Endothelial cell of umbilical vein (primary cell): ENCODE results near the gene APOBEC4. TPM values are rescaled to one million over a fixed set of nuclear protein-coding genes. Genes with fewer than 3 reads are reported as not detected.

Experiments used
- BruUV-seq: library from RNA; stranded (reverse); fragments of 400-500 nt; replicated peaks from 2 replicates; lab custom pipeline; 2021; lab: Mats Ljungman, UMichigan
- CTCF ChIA-PET: fragments of 300-600, 350-600 bp; sonication (Branson Sonifier 250); formaldehyde crosslinking; loops from one replicate; lab custom pipeline; 2021; ENCODE audit warnings: antibody characterized with exemption, inconsistent platforms; lab: Charles Lee
- POLR2A ChIA-PET: fragments of 300-600, 350-600 bp; sonication (Branson Sonifier 250); formaldehyde crosslinking; loops from one replicate; lab custom pipeline; 2021; ENCODE audit warnings: antibody characterized with exemption, inconsistent platforms; lab: Charles Lee
- DNase-seq: peaks from one replicate; pipeline ENCODE4 v3.0.0-alpha.2; 2011; ENCODE audit warnings: low read depth, low spot score
- FAIRE-seq: peaks from 2 replicates; lab custom pipeline; 2011; peaks lifted over from hg19 to GRCh38; lab: Jason Lieb, UNC
- H2AFZ ChIP-seq: 2 replicates; pipeline ENCODE4 v1.6.0; 2012; ENCODE audit warnings: low read depth, low read length, control low read depth, inconsistent platforms
- H3K27ac ChIP-seq: 2 replicates; pipeline ENCODE4 v1.5.1; 2011; ENCODE audit warnings: low read depth, mild to moderate bottlenecking, control low read depth, low read length, moderate library complexity; ENCODE audit not compliant: insufficient read depth
- H3K27me3 ChIP-seq, 2 experiments: 2 replicates each; pipeline versions ENCODE4 v1.6.0 to v1.6.1; 2011; ENCODE audit warnings: low read length in 2 of 2, mixed read lengths in 1 of 2; ENCODE audit not compliant: control insufficient read depth in 2 of 2, insufficient read depth in 2 of 2
- H3K36me3 ChIP-seq, 2 experiments: 2 replicates in 1 of 2; 3 replicates in 1 of 2; pipeline ENCODE4 v1.5.1; 2011; ENCODE audit warnings: low read length in 2 of 2, mild to moderate bottlenecking in 1 of 2, moderate library complexity in 1 of 2; ENCODE audit not compliant: control insufficient read depth in 2 of 2, insufficient read depth in 2 of 2; ENCODE audit errors: extremely low read depth in 1 of 2
- H3K4me1 ChIP-seq: 3 replicates; pipeline ENCODE4 v1.5.1; 2011; ENCODE audit warnings: mild to moderate bottlenecking, low read length; ENCODE audit not compliant: control insufficient read depth, insufficient read depth; ENCODE audit errors: extremely low read depth
- H3K4me2 ChIP-seq: 2 replicates; pipeline ENCODE4 v1.6.1; 2011; ENCODE audit warnings: low read length, control low read depth, mixed read lengths; ENCODE audit not compliant: insufficient read depth
- H3K4me3 ChIP-seq, 3 experiments: fragments of 200-600 bp in 1 of 3; sonication (generic), shearing (Covaris generic) in 1 of 3; replicated peaks in 1 of 3; 2 replicates each; pipeline ENCODE4 v1.5.1; 2011 to 2016; ENCODE audit warnings: control low read depth in 3 of 3, low read length in 3 of 3, mild to moderate bottlenecking in 2 of 3, inconsistent platforms in 1 of 3, low read depth in 1 of 3, moderate library complexity in 1 of 3; ENCODE audit not compliant: insufficient read depth in 1 of 3
- H3K79me2 ChIP-seq: 2 replicates; pipeline ENCODE4 v1.6.0; 2012; ENCODE audit warnings: low read length, inconsistent platforms; ENCODE audit not compliant: control insufficient read depth, insufficient read depth
- H3K9ac ChIP-seq: replicated peaks from 2 replicates; pipeline ENCODE3; 2011; ENCODE audit warnings: low read length, control low read depth; ENCODE audit not compliant: insufficient read depth; ENCODE audit errors: extremely low read depth
- H3K9me1 ChIP-seq: replicated peaks from 3 replicates; pipeline ENCODE4 v1.6.0; 2011; ENCODE audit warnings: mild to moderate bottlenecking, low read length; ENCODE audit not compliant: control insufficient read depth, insufficient read depth; ENCODE audit errors: extremely low read depth
- H3K9me3 ChIP-seq: replicated peaks from 2 replicates; pipeline ENCODE4 v1.5.1; 2012; ENCODE audit warnings: low read length, inconsistent platforms; ENCODE audit not compliant: control insufficient read depth, insufficient read depth
- H4K20me1 ChIP-seq: replicated peaks from 2 replicates; pipeline ENCODE3; 2011; ENCODE audit warnings: mild to moderate bottlenecking, low read length; ENCODE audit not compliant: control insufficient read depth, insufficient read depth; ENCODE audit errors: extremely low read depth
- EZH2 ChIP-seq: IDR thresholded peaks from 2 replicates; pipeline ENCODE4 v1.6.1; 2012; ENCODE audit warnings: borderline replicate concordance, low read depth, mild to moderate bottlenecking, moderate library complexity, low read length, inconsistent platforms; ENCODE audit not compliant: severe bottlenecking
- FOS ChIP-seq: IDR thresholded peaks from 2 replicates; pipeline ENCODE4 v1.6.1; 2011; ENCODE audit warnings: mild to moderate bottlenecking, low read length, moderate library complexity, borderline replicate concordance; ENCODE audit not compliant: insufficient read depth
- JUN ChIP-seq: IDR thresholded peaks from 2 replicates; pipeline ENCODE4 v1.6.1; 2011; ENCODE audit warnings: borderline replicate concordance, low read depth; ENCODE audit not compliant: insufficient read length, insufficient read depth
- MYC ChIP-seq: IDR thresholded peaks from one replicate; pipeline ENCODE4 v1.6.1; 2011; ENCODE audit warnings: mild to moderate bottlenecking, low read depth, low read length
- POLR2A ChIP-seq: IDR thresholded peaks from 2 replicates; pipeline ENCODE4 v1.6.1; 2012; ENCODE audit warnings: low read depth, mild to moderate bottlenecking, control low read depth, low read length
- POLR2AphosphoS5 ChIP-seq: IDR thresholded peaks from 2 replicates; pipeline ENCODE4 v1.6.1; 2012; ENCODE audit warnings: low read depth, mild to moderate bottlenecking, control low read depth, low read length, moderate library complexity; ENCODE audit not compliant: insufficient read depth
- dilution Hi-C: fragments of 300-500 bp; cut with MboI; formaldehyde crosslinking; loops from one replicate; pipeline ENCODE4 v1.15.0; 2019; ENCODE audit warnings: low sequenced_read_pairs; ENCODE audit not compliant: extremely low pct_ligation_motif_present
- intact Hi-C: fragments of 100-400 bp; cut with micrococcal nuclease; formaldehyde crosslinking; loops from one replicate; pipeline ENCODE4 v1.10.0; 2022
- polyA plus RNA-seq, 4 experiments: library from polyadenylated mRNA; depleted of rRNA in 3 of 4; stranded (reverse) in 3 of 4; unstranded in 1 of 4; fragments of >200 nt; gene quantifications; 2 replicates each; pipeline versions ENCODE4 v1.2.1 to v1.2.3, GENCODE V29; 2011 to 2012; ENCODE audit warnings: missing spikeins in 1 of 4
- total RNA-seq: library from RNA; stranded (reverse); gene quantifications from 2 replicates; pipeline ENCODE4 v1.2.3, GENCODE V29; 2021
- TF ChIP-seq, protein P1 (sequence below): IDR thresholded peaks from 2 replicates; pipeline ENCODE4 v1.6.1; 2011; ENCODE audit not compliant: insufficient read depth, insufficient read length
- TF ChIP-seq, protein P2 (sequence below), 2 donors: IDR thresholded peaks; 1 replicate in 1 of 2; 2 replicates in 1 of 2; pipeline ENCODE4 v1.5.1; 2011; ENCODE audit warnings: low read length in 2 of 2, mild to moderate bottlenecking in 2 of 2, moderate library complexity in 2 of 2, control low read depth in 1 of 2, inconsistent platforms in 1 of 2, low read depth in 1 of 2; ENCODE audit not compliant: insufficient read depth in 1 of 2; ENCODE audit errors: extremely low read depth in 1 of 2

APOBEC4 gene
- total and polyA plus RNA-seq, 2 donors (not counting 3 experiments of a cell fraction or from before 2014, with no cell fraction given) = not detected

DNA sequence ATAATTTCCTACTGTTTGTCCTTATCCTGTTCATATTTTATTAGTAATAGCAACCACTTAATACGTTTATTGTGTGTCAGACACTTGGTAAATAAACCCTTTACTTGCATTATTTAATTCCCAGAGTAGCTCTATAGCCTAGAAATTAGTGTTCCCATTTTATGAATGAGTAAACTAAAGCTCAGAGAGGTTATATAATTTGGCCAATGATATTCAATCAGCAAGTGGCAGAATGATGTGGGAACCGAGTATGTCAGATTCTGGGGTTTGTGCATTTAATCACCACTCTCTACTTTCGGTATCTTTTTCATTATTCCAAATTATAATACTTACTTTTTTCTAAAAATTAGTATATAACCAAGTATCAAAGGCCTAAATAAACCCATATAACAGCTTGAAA, 10.9 kb downstream of the APOBEC4 start:
- Histone ChIP-seq H3K4me1 (peaks cover under 1% of the 10 kb centered on the region), H3K79me2 (no peaks in the 10 kb centered on the region), H3K9me3 (no peaks in the 10 kb centered on the region), H3K9ac (no peak overlapping the region), H3K9me1 (no peaks in the 10 kb centered on the region), H4K20me1 (no peaks in the 10 kb centered on the region), H3K4me2 (no peak overlapping the region), H3K27ac (no peak overlapping the region), H3K4me3 (no peak overlapping the region), H3K27me3 (no peaks in the 10 kb centered on the region), H3K36me3 (no peaks in the 10 kb centered on the region), H2AFZ (no peak overlapping the region)
- dilution Hi-C loops (no loop called here), intact Hi-C loops (no loop called here)
- CTCF ChIA-PET = no interaction called here
- DNase-seq (no peak), FAIRE-seq (no peak)
- BruUV-seq = no TSS peak
- TF ChIP-seq POLR2A (no peak), FOS (no peak), EZH2 (no peak), JUN (no peak), MYC (no peak), POLR2AphosphoS5 (no peak)
- TF ChIP-seq, protein P1, sequence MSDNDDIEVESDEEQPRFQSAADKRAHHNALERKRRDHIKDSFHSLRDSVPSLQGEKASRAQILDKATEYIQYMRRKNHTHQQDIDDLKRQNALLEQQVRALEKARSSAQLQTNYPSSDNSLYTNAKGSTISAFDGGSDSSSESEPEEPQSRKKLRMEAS = no peak
- TF ChIP-seq, protein P2, sequence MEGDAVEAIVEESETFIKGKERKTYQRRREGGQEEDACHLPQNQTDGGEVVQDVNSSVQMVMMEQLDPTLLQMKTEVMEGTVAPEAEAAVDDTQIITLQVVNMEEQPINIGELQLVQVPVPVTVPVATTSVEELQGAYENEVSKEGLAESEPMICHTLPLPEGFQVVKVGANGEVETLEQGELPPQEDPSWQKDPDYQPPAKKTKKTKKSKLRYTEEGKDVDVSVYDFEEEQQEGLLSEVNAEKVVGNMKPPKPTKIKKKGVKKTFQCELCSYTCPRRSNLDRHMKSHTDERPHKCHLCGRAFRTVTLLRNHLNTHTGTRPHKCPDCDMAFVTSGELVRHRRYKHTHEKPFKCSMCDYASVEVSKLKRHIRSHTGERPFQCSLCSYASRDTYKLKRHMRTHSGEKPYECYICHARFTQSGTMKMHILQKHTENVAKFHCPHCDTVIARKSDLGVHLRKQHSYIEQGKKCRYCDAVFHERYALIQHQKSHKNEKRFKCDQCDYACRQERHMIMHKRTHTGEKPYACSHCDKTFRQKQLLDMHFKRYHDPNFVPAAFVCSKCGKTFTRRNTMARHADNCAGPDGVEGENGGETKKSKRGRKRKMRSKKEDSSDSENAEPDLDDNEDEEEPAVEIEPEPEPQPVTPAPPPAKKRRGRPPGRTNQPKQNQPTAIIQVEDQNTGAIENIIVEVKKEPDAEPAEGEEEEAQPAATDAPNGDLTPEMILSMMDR (IDR thresholded peaks at IDR 0.05; ENCODE audit: extremely low read depth in 1 of 2, insufficient read depth in 1 of 2, low read depth in 1 of 2, low read length in 2 of 2) = no peak
- POLR2A ChIA-PET = no interaction called here
